Neural progenitor cell (in vitro differentiated cells): ENCODE results near the gene GRHL1. TPM values are rescaled to one million over a fixed set of nuclear protein-coding genes. Genes with fewer than 3 reads are reported as not detected.

Experiments
- DNase-seq: peaks from one replicate; pipeline ENCODE4 v3.0.0-alpha.2; 2016; ENCODE audit warnings: low spot score
- H2AFZ ChIP-seq: fragments of 200-600 bp; sonication (generic); replicated peaks from 2 replicates; pipeline ENCODE4 v1.6.1; 2016; ENCODE audit warnings: antibody characterized with exemption
- H3F3A ChIP-seq: fragments of 200-600 bp; sonication (generic); 2 replicates; pipeline ENCODE4 v1.6.1; 2016; ENCODE audit warnings: antibody characterized with exemption, low read depth
- H3K27ac ChIP-seq: fragments of 200-600 bp; sonication (generic); 2 replicates; pipeline ENCODE4 v1.5.1; 2016; ENCODE audit warnings: mild to moderate bottlenecking
- H3K27me3 ChIP-seq: fragments of 200-600 bp; sonication (generic); 2 replicates; pipeline ENCODE4 v1.6.1; 2016; ENCODE audit warnings: mild to moderate bottlenecking, moderate library complexity
- H3K36me3 ChIP-seq: fragments of 200-600 bp; sonication (generic); 2 replicates; pipeline ENCODE4 v1.5.1; 2016
- H3K4me1 ChIP-seq: fragments of 200-600 bp; sonication (generic); 2 replicates; pipeline ENCODE4 v1.6.1; 2016; ENCODE audit warnings: mixed run types
- H3K4me2 ChIP-seq: fragments of 200-600 bp; sonication (generic); 2 replicates; pipeline ENCODE4 v1.6.1; 2016
- H3K4me3 ChIP-seq: fragments of 200-600 bp; sonication (generic); 2 replicates; pipeline ENCODE4 v1.5.1; 2016
- H3K79me2 ChIP-seq: fragments of 200-600 bp; sonication (generic); 2 replicates; pipeline ENCODE4 v1.6.1; 2016; ENCODE audit warnings: low read depth
- H3K9ac ChIP-seq: fragments of 200-600 bp; sonication (generic); 2 replicates; pipeline ENCODE4 v1.6.1; 2016
- H3K9me3 ChIP-seq: fragments of 200-600 bp; sonication (generic); 2 replicates; pipeline ENCODE4 v1.5.1; 2016; ENCODE audit warnings: low read depth
- H4K20me1 ChIP-seq: fragments of 200-600 bp; sonication (generic); 2 replicates; pipeline ENCODE4 v1.6.1; 2016; ENCODE audit warnings: low read depth
- H3K27ac Mint-ChIP-seq: 3 replicates; pipeline ENCODE4 v1.8.0; 2021; ENCODE audit warnings: mixed read lengths
- H3K27me3 Mint-ChIP-seq: 2 replicates; pipeline ENCODE4 v1.8.0; 2022; ENCODE audit warnings: low read depth, mild to moderate bottlenecking, inconsistent platforms, moderate library complexity, mixed read lengths; ENCODE audit not compliant: insufficient read depth
- H3K36me3 Mint-ChIP-seq: 3 replicates; pipeline ENCODE4 v1.8.0; 2021; ENCODE audit warnings: mixed read lengths
- H3K4me1 Mint-ChIP-seq: 3 replicates; pipeline ENCODE4 v1.8.0; 2021; ENCODE audit warnings: mixed read lengths
- H3K4me3 Mint-ChIP-seq: 3 replicates; pipeline ENCODE4 v1.8.0; 2021; ENCODE audit warnings: mild to moderate bottlenecking, moderate library complexity, mixed read lengths
- H3K9me3 Mint-ChIP-seq: 3 replicates; pipeline ENCODE4 v1.8.0; 2020; ENCODE audit warnings: mixed read lengths
- EZH2 ChIP-seq: fragments of 200-600 bp; sonication (generic); IDR thresholded peaks from 2 replicates; pipeline ENCODE4 v1.6.1; 2017; ENCODE audit warnings: antibody characterized with exemption, mild to moderate bottlenecking, moderate library complexity
- EZH2phosphoT487 ChIP-seq: fragments of 200-600 bp; sonication (generic); IDR thresholded peaks from 2 replicates; pipeline ENCODE4 v1.6.1; 2017; ENCODE audit warnings: antibody characterized with exemption
- total RNA-seq: library from RNA; depleted of rRNA; stranded (reverse); fragments of >200 nt; gene quantifications from 2 replicates; pipeline ENCODE4 v1.2.3, GENCODE V29; 2015; ENCODE audit warnings: low replicate concordance
- TF ChIP-seq, protein P1 (sequence below): fragments of 200-600 bp; sonication (generic); IDR thresholded peaks from 2 replicates; pipeline ENCODE4 v1.5.1; 2017; ENCODE audit warnings: antibody characterized with exemption, mild to moderate bottlenecking

Gene GRHL1
- total RNA-seq, 1 donor from 2014 or later = 5.8 TPM

DNA sequence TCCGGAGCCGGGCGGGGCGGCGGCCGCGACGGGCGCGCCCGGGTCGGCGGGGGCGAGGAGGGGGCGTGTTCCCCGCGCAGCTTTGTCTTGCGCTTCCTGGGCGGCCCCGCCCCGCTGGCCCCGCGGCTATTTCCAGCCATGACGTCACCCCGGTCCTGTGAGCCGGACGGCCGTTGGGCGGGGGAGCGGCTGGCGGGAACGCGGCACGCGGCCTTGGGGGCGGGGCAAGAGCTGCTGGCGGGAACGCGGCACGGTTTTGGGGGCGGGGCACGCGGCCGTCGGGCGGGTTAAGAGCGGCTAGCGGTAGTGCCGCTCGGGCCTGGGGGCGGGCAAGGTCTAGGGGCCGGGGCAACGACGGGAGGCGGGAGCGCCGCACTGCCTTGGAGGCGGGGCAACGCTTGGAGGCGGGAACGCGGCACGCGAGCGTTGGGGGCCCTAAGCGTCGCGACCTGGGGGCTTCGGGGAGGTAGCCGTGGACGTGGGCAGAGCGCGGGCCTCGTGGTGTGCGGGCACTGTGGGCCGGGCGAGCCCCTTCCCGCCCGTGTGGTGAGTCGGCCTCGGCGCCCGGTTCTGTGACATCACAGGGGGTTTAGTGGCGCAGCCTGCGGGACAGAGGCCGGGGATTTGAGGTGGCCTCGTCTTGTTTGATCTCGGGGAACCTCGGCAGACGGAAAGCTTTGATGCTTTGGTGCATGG is 92.6 kb downstream of the GRHL1 start:
- no peak overlapping the region for H3K27ac Mint-ChIP-seq
- no peak overlapping the region for H3K9ac ChIP-seq
- no peak overlapping the region for H3K27ac ChIP-seq
- H4K20me1 ChIP-seq = peaks cover 15% of the 10 kb centered on the region
- peak; percentile 94 for DNase-seq
- TF ChIP-seq, protein P1, sequence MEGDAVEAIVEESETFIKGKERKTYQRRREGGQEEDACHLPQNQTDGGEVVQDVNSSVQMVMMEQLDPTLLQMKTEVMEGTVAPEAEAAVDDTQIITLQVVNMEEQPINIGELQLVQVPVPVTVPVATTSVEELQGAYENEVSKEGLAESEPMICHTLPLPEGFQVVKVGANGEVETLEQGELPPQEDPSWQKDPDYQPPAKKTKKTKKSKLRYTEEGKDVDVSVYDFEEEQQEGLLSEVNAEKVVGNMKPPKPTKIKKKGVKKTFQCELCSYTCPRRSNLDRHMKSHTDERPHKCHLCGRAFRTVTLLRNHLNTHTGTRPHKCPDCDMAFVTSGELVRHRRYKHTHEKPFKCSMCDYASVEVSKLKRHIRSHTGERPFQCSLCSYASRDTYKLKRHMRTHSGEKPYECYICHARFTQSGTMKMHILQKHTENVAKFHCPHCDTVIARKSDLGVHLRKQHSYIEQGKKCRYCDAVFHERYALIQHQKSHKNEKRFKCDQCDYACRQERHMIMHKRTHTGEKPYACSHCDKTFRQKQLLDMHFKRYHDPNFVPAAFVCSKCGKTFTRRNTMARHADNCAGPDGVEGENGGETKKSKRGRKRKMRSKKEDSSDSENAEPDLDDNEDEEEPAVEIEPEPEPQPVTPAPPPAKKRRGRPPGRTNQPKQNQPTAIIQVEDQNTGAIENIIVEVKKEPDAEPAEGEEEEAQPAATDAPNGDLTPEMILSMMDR = no peak
- TF ChIP-seq EZH2 = peak; percentile 38
- H3K4me1 ChIP-seq = peaks cover 3% of the 10 kb centered on the region
- peaks cover 37% of the 10 kb centered on the region for H3K27me3 ChIP-seq
- peaks cover 5% of the 10 kb centered on the region for H3K9me3 ChIP-seq
- peaks cover 2% of the 10 kb centered on the region for H3K9me3 Mint-ChIP-seq
- H3K4me2 ChIP-seq = peak overlapping the region; percentile 67
- peaks cover 45% of the 10 kb centered on the region for H3K4me1 Mint-ChIP-seq
- peak overlapping the region; percentile 38 for H3K4me3 ChIP-seq
- H3F3A ChIP-seq = peaks cover 32% of the 10 kb centered on the region
- H3K36me3 ChIP-seq = no peaks in the 10 kb centered on the region
- H3K79me2 ChIP-seq = no peaks in the 10 kb centered on the region
- H2AFZ ChIP-seq = no peak overlapping the region
- H3K27me3 Mint-ChIP-seq = peaks cover 21% of the 10 kb centered on the region
- H3K4me3 Mint-ChIP-seq = peak overlapping the region; percentile 80
- H3K36me3 Mint-ChIP-seq = peaks cover 14% of the 10 kb centered on the region

DNA sequence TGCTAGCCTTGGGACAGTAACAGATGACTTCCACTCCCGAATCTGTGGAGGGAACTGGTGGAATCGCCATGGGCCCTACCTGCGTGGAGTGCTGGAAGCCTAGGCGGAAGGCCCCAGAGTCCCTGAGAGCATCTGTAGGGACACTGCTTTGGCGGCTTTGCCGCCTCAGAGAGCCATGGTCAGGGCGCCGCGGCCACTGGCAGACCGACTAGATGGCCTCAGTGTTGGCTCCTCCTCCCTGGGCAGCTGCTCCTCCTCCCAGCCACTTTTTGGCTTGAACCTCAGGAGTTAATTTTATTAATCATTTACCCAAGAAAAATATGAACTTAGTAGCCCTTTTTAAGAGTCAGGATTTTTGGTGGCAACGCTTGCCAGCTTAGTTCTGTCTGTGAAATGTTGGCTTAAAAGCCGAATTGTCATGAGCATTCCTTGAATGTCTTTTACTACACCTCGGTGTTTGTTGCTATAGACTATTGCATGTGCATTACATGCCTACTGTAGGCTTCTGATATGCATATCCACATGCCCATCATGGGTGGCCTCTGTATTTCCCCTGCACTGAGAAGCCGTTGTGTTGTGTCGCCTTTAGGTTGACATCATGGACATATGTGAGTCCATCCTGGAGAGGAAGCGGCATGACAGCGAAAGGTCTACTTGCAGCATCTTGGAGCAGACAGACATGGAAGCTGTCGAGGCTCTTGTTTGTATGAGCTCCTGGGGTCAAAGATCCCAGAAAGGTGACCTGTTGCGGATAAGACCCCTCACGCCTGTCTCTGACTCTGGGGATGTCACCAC is 94.3 kb downstream of the GRHL1 start:
- peak overlapping the region; percentile 53 for H3K4me3 Mint-ChIP-seq
- no peak overlapping the region for H3K27ac Mint-ChIP-seq
- peaks cover 36% of the 10 kb centered on the region for H3K4me1 Mint-ChIP-seq

DNA sequence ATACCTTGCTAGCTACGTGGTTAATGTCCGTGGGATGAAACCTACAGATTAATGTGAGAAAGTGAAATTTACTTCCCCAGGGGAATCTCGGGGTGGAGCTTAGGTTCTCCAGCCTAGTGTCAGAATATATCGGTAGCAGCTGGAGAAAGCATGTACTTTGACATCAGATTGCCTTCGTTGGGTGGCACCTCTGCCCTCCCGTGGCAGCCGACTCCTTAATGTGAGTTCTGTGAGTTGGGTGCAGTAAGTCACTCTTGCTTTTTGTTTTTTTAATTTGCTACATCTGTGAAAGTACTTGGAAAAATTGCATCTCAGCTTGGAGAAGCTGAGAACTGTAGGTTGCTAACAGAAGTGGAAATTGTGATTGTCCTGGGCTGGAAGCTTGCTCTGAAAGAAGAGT is 95.4 kb downstream of the GRHL1 start:
- Histone ChIP-seq H3K4me1 (peaks cover 3% of the 10 kb centered on the region), H3K4me3 (no peak overlapping the region), H3K27ac (no peak overlapping the region), H3K4me2 (no peak overlapping the region), H3K9ac (no peak overlapping the region), H2AFZ (no peak overlapping the region), H4K20me1 (peaks cover 15% of the 10 kb centered on the region), H3K36me3 (no peaks in the 10 kb centered on the region), H3F3A (peaks cover 29% of the 10 kb centered on the region), H3K9me3 (peaks cover 5% of the 10 kb centered on the region), H3K27me3 (peaks cover 18% of the 10 kb centered on the region), H3K79me2 (no peaks in the 10 kb centered on the region)
- H3K36me3 Mint-ChIP-seq = peaks cover 21% of the 10 kb centered on the region
- TF ChIP-seq EZH2phosphoT487 (no peak), EZH2 (no peak)
- TF ChIP-seq, protein P1 = no peak
- H3K27ac Mint-ChIP-seq = no peak overlapping the region
- DNase-seq = no peak
- H3K4me3 Mint-ChIP-seq = peak overlapping the region; percentile 4
- H3K9me3 Mint-ChIP-seq = no peaks in the 10 kb centered on the region
- H3K4me1 Mint-ChIP-seq = peaks cover 28% of the 10 kb centered on the region
- peaks cover 6% of the 10 kb centered on the region for H3K27me3 Mint-ChIP-seq

More for the DNA sequence above, 94.3 kb downstream of the GRHL1 start:
- peaks cover 15% of the 10 kb centered on the region for H4K20me1 ChIP-seq
- H3K4me2 ChIP-seq = no peak overlapping the region
- peaks cover 29% of the 10 kb centered on the region for H3F3A ChIP-seq
- no peak overlapping the region for H3K9ac ChIP-seq
- no peak overlapping the region for H3K27ac ChIP-seq
- peaks cover 30% of the 10 kb centered on the region for H3K27me3 ChIP-seq
- H3K9me3 ChIP-seq = peaks cover 5% of the 10 kb centered on the region
- H3K4me3 ChIP-seq = no peak overlapping the region
- no peak for DNase-seq
- H3K9me3 Mint-ChIP-seq = peaks cover 1% of the 10 kb centered on the region
- no peak for TF ChIP-seq EZH2phosphoT487
- TF ChIP-seq, protein P1 = no peak
- no peak for TF ChIP-seq EZH2
- no peaks in the 10 kb centered on the region for H3K36me3 ChIP-seq
- H3K36me3 Mint-ChIP-seq = peaks cover 21% of the 10 kb centered on the region
- H3K27me3 Mint-ChIP-seq = peaks cover 13% of the 10 kb centered on the region
- H3K79me2 ChIP-seq = no peaks in the 10 kb centered on the region
- peaks cover 3% of the 10 kb centered on the region for H3K4me1 ChIP-seq
- no peak overlapping the region for H2AFZ ChIP-seq
